Adipocyte (in vitro differentiated cells): ENCODE data around the gene SNX30.

ENCODE experiments used
- DNase-seq: peaks from one replicate; pipeline ENCODE4 v3.0.0-alpha.2; 2015; ENCODE audit warnings: low read depth
- H3K27me3 ChIP-seq: replicated peaks from 2 replicates; pipeline ENCODE4 v1.7.0; 2013; ENCODE audit warnings: mild to moderate bottlenecking, low read length, moderate library complexity; ENCODE audit not compliant: control insufficient read depth, insufficient read depth
- H3K36me3 ChIP-seq: 2 replicates; pipeline ENCODE4 v1.7.0; 2013; ENCODE audit warnings: low read length, mild to moderate bottlenecking, moderate library complexity; ENCODE audit not compliant: control insufficient read depth, insufficient read depth, severe bottlenecking
- H3K4me1 ChIP-seq: 2 replicates; pipeline ENCODE4 v1.7.0; 2013; ENCODE audit warnings: mild to moderate bottlenecking, low read length, moderate library complexity; ENCODE audit not compliant: control insufficient read depth, insufficient read depth
- H3K4me3 ChIP-seq: 2 replicates; pipeline ENCODE4 v1.7.0; 2013; ENCODE audit warnings: mild to moderate bottlenecking, low read length, moderate library complexity
- H3K9ac ChIP-seq: 2 replicates; pipeline ENCODE4 v1.7.0; 2013; ENCODE audit warnings: mild to moderate bottlenecking, low read length, moderate library complexity
- H3K9me3 ChIP-seq: 2 replicates; pipeline ENCODE4 v1.7.0; 2013; ENCODE audit warnings: mild to moderate bottlenecking, low read length, moderate library complexity; ENCODE audit not compliant: control insufficient read depth

SNX30 gene

GRCh38 chr9:112850840-112851239, 100.3 kb downstream of the SNX30 start:
- peaks cover 6% of the 10 kb centered on the region for H3K36me3 ChIP-seq
- no peak overlapping the region for H3K4me3 ChIP-seq
- no peaks in the 10 kb centered on the region for H3K27me3 ChIP-seq
- H3K9me3 ChIP-seq = no peaks in the 10 kb centered on the region
- no peak for DNase-seq
- H3K4me1 ChIP-seq = no peaks in the 10 kb centered on the region
- no peak overlapping the region for H3K9ac ChIP-seq

DNA sequence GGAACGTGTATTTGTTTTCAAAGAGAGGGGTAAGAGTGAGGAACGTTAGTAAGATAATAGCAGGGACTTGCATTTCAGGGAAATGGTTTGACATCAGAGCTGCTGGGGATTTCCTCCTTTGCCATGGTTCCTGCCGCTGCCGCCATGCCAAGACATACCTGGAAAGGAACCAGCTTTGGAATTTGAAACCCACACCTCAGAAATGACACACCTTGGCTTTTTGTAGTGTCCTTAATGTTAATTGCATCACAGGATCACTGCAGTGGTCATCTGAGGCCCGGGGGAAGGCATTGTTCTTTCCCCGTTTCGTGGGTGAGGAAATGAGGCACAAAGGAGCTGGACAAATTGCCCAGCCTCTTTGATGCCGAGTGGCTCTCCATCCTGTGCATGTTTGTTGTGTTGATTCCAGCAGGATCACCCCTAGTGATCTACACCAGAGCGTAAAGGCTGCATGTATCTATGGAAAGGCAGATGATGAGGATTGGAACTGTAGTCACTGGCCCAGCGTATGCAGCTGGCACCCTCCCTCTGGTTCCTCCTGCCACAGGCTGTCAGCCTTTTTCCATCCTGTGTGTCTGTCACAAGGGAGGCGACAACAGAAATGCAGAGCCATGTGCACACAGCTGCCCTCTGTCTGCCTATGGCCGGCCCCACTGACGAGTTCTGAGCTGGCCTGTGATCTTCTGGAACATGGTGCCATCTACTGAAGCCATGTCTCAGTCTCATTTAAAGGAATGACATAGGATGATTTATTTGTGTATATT, 102.4 kb downstream of the SNX30 start:
- H3K4me3 ChIP-seq = no peak overlapping the region
- H3K36me3 ChIP-seq = peaks cover 6% of the 10 kb centered on the region
- no peaks in the 10 kb centered on the region for H3K9me3 ChIP-seq
- no peak for DNase-seq
- H3K4me1 ChIP-seq = no peaks in the 10 kb centered on the region
- no peak overlapping the region for H3K9ac ChIP-seq
- H3K27me3 ChIP-seq = no peaks in the 10 kb centered on the region

DNA sequence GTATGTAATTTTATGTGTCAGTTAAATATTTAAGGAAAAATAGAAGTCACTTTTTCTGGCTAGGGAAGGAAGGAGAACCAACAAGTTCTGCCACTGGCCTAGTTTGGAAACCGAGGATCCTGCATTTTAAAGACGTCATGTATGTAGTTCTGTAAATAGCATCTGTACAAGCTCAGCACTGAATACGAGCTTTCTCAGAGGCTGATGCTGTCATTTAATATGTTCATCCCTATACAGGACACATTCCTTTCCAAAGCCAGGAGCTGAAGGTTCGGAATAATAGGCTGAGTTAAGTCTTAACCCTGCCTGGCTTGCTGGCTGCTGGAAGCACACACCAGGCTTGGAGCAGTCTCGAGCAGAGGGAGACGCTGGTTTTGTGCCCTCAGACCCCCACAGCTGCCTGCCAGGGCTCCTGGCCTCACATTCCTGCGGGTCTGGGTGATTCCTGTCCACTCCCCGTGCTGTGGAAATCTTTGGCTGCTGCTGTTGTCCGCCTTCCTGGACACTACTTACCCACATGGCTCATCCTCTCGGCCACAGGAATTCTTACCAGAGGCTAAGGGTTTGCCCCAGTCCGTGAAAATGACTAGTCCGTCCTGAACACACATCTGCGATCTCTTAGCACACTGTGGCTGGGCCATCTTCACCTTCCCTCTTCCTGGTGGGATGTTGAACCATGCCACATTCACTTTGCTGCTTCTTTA, 103.5 kb downstream of the SNX30 start:
- H3K4me1 ChIP-seq = peaks cover 9% of the 10 kb centered on the region
- H3K36me3 ChIP-seq = peaks cover 6% of the 10 kb centered on the region
- H3K9me3 ChIP-seq = no peaks in the 10 kb centered on the region
- H3K4me3 ChIP-seq = no peak overlapping the region
- H3K9ac ChIP-seq = no peak overlapping the region
- no peak for DNase-seq
- no peaks in the 10 kb centered on the region for H3K27me3 ChIP-seq

DNA sequence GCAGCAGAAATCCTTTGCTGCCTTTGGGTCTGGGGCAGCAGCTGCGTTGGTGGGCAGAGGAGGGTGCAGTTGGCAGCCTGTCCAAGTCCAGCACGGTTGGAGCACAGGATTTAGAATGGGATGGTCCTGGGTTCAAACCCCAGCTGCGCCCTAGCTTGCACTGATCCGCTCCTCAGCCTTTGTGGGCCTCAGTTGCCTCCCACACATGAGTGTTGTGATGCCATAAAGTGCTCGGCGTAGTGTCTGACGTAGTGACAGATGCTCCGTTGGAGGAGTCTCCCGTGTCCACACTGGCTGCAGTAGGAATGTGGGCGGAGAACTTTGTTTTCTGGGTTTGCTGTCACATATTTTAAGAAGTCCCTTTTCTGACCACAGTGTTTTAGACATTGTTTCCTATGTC, 104.1 kb downstream of the SNX30 start:
- no peak for DNase-seq
- Histone ChIP-seq H3K4me1 (peaks cover 15% of the 10 kb centered on the region), H3K36me3 (peaks cover 6% of the 10 kb centered on the region), H3K9me3 (no peaks in the 10 kb centered on the region), H3K27me3 (no peaks in the 10 kb centered on the region), H3K4me3 (no peak overlapping the region), H3K9ac (no peak overlapping the region)

- Histone ChIP-seq H3K4me3 (no peak overlapping the region), H3K36me3 (peaks cover 3% of the 10 kb centered on the region), H3K9ac (no peak overlapping the region), H3K27me3 (no peaks in the 10 kb centered on the region), H3K4me1 (peaks cover 26% of the 10 kb centered on the region), H3K9me3 (no peaks in the 10 kb centered on the region)
- DNase-seq = no peak
Measured at GRCh38 chr9:112856200-112856599, 105.6 kb downstream of the SNX30 start.

GRCh38 chr9:112856843-112857242, 106.3 kb downstream of the SNX30 start:
- no peak overlapping the region for H3K9ac ChIP-seq
- no peaks in the 10 kb centered on the region for H3K9me3 ChIP-seq
- peaks cover 2% of the 10 kb centered on the region for H3K36me3 ChIP-seq
- DNase-seq = no peak
- H3K27me3 ChIP-seq = no peaks in the 10 kb centered on the region
- peaks cover 32% of the 10 kb centered on the region for H3K4me1 ChIP-seq
- no peak overlapping the region for H3K4me3 ChIP-seq

- Histone ChIP-seq H3K9ac (peak overlapping the region; percentile 59), H3K27me3 (no peaks in the 10 kb centered on the region), H3K4me1 (peaks cover 44% of the 10 kb centered on the region), H3K36me3 (no peaks in the 10 kb centered on the region), H3K4me3 (no peak overlapping the region), H3K9me3 (no peaks in the 10 kb centered on the region)
- DNase-seq = no peak
Measured at GRCh38 chr9:112858005-112858404, 107.4 kb downstream of the SNX30 start.

DNA sequence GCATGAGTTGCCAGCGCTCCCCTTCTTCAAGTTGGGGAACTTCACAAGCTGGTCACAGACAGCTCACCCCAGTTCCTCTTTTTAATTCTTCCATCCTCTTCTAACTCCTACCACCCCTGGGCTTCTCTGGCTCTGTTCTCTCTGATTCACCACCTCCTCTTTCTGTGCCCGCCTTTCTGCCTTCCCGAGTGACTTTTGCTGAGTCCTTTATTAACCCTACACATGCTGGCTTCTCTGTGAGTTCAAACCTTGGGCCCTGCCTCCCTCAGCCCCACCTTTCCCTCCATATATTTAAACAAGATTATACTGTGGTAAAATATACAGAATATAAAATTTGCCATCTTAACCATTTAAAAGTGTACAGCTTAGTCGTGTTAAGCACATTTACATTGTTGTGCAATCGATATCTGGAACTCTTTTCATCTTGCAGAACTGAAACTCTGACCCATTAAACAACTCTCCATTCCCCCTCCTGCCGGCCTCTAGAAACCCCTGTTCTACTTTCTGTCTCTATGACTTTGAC, 108.1 kb downstream of the SNX30 start:
- Histone ChIP-seq H3K4me1 (peaks cover 51% of the 10 kb centered on the region), H3K9me3 (no peaks in the 10 kb centered on the region), H3K9ac (peak overlapping the region; percentile 59), H3K4me3 (peak overlapping the region; percentile 42), H3K36me3 (no peaks in the 10 kb centered on the region), H3K27me3 (no peaks in the 10 kb centered on the region)
- DNase-seq = peak; percentile 22

- no peak for DNase-seq
- no peaks in the 10 kb centered on the region for H3K9me3 ChIP-seq
- peaks cover 61% of the 10 kb centered on the region for H3K4me1 ChIP-seq
- H3K36me3 ChIP-seq = no peaks in the 10 kb centered on the region
- H3K9ac ChIP-seq = no peak overlapping the region
- H3K27me3 ChIP-seq = no peaks in the 10 kb centered on the region
- H3K4me3 ChIP-seq = no peak overlapping the region
Measured at GRCh38 chr9:112860451-112860850, 109.9 kb downstream of the SNX30 start.

GRCh38 chr9:112861155-112861554, 110.6 kb downstream of the SNX30 start:
- Histone ChIP-seq H3K36me3 (no peaks in the 10 kb centered on the region), H3K4me1 (peaks cover 61% of the 10 kb centered on the region), H3K9me3 (no peaks in the 10 kb centered on the region), H3K4me3 (no peak overlapping the region), H3K9ac (peak overlapping the region; percentile 69), H3K27me3 (no peaks in the 10 kb centered on the region)
- no peak for DNase-seq

- no peak for DNase-seq
- Histone ChIP-seq H3K4me3 (peak overlapping the region; percentile 41), H3K4me1 (peaks cover 61% of the 10 kb centered on the region), H3K36me3 (no peaks in the 10 kb centered on the region), H3K9ac (peak overlapping the region; percentile 69), H3K27me3 (no peaks in the 10 kb centered on the region), H3K9me3 (no peaks in the 10 kb centered on the region)
Measured at GRCh38 chr9:112861638-112862555, 111.3 kb downstream of the SNX30 start.
